K562 (cell line): ENCODE data around the gene CITED2. TPM values are rescaled to one million over a fixed set of nuclear protein-coding genes. Genes with fewer than 3 reads are reported as not detected.

Experiments used
- ATAC-seq: fragments of 200-7000 bp; cut with Tn5 transposase; 3 replicates; pipeline ENCODE4 v1.9.1; 2020; ENCODE audit warnings: moderate library complexity
- BruUV-seq: library from RNA; stranded (reverse); fragments of 400-500 nt; replicated peaks from 2 replicates; lab custom pipeline; 2021; lab: Mats Ljungman, UMichigan
- CTCF ChIA-PET: fragments of 300-600 bp; formaldehyde crosslinking; extraction: SDS; loops from one replicate; lab custom pipeline; 2021; ENCODE audit warnings: low intra/inter-chr PET ratio; lab: Yijun Ruan, JAX
- POLR2A ChIA-PET: fragments of 300-600, 350-650 bp; sonication (Branson Sonifier 250); formaldehyde crosslinking; extraction: SDS; loops from one replicate; lab custom pipeline; 2021; ENCODE audit warnings: antibody characterized with exemption, inconsistent platforms; lab: Yijun Ruan, JAX
- DNase-seq, 4 experiments: peaks; one replicate each; pipeline versions ENCODE4 v3.0.0 to v3.0.0-alpha.2; 2011 to 2018; ENCODE audit warnings: low spot score in 3 of 4, mixed read lengths in 3 of 4; ENCODE audit errors: extremely low read depth in 1 of 4
- FAIRE-seq: peaks from 2 replicates; lab custom pipeline; 2011; peaks lifted over from hg19 to GRCh38; lab: Jason Lieb, UNC
- H2AFZ ChIP-seq: 2 replicates; pipeline ENCODE4 v1.6.0; 2011; ENCODE audit warnings: low read depth, low read length, control low read depth, inconsistent platforms
- H3K27ac ChIP-seq: fragments of 200-600 bp; 3 replicates; pipeline ENCODE4 v1.8.0; 2011; ENCODE audit warnings: low read depth, mild to moderate bottlenecking, control low read depth, inconsistent platforms, low read length, moderate library complexity, mixed read lengths; ENCODE audit errors: extremely low read depth
- H3K27me3 ChIP-seq, 2 experiments: fragments of 300-600 bp in 1 of 2; 2 replicates in 1 of 2; 3 replicates in 1 of 2; pipeline versions ENCODE4 v1.6.0 to v1.8.0; 2011; ENCODE audit warnings: inconsistent platforms in 2 of 2, low read length in 2 of 2, mild to moderate bottlenecking in 1 of 2, mixed read lengths in 1 of 2, moderate library complexity in 1 of 2; ENCODE audit not compliant: control insufficient read depth in 2 of 2, insufficient read depth in 2 of 2
- H3K36me3 ChIP-seq: fragments of 300-600 bp; 3 replicates; pipeline ENCODE4 v1.8.0; 2011; ENCODE audit warnings: mild to moderate bottlenecking, low read length, inconsistent platforms; ENCODE audit not compliant: control insufficient read depth, insufficient read depth
- H3K4me1 ChIP-seq, 2 experiments: fragments of 200-600 bp in 1 of 2; replicated peaks in 1 of 2; 2 replicates in 1 of 2; 3 replicates in 1 of 2; pipeline versions ENCODE4 v1.5.1 to v1.8.0; 2011; ENCODE audit warnings: inconsistent platforms in 2 of 2, low read length in 2 of 2, mild to moderate bottlenecking in 1 of 2, mixed read lengths in 1 of 2, moderate library complexity in 1 of 2; ENCODE audit not compliant: control insufficient read depth in 2 of 2, insufficient read depth in 2 of 2
- H3K4me2 ChIP-seq: 2 replicates; pipeline ENCODE4 v1.6.1; 2011; ENCODE audit warnings: low read length, control low read depth, inconsistent platforms, mixed read lengths; ENCODE audit not compliant: insufficient read depth
- H3K4me3 ChIP-seq: fragments of 200-600 bp; sonication (generic), shearing (Covaris generic); 2 replicates; pipeline ENCODE4 v1.5.1; 2016; ENCODE audit warnings: control low read depth, inconsistent platforms
- H3K79me2 ChIP-seq: fragments of 200-600 bp; 3 replicates; pipeline ENCODE4 v1.8.0; 2011; ENCODE audit warnings: low read length, inconsistent platforms; ENCODE audit not compliant: control insufficient read depth, insufficient read depth
- H3K9ac ChIP-seq, 2 experiments: 2 replicates each; pipeline versions ENCODE4 v1.6.0 to v1.6.1; 2011; ENCODE audit warnings: low read depth in 2 of 2, low read length in 2 of 2, control low read depth in 1 of 2, inconsistent platforms in 1 of 2, mild to moderate bottlenecking in 1 of 2, mixed read lengths in 1 of 2; ENCODE audit not compliant: insufficient read depth in 1 of 2
- H3K9me1 ChIP-seq: one replicate; pipeline ENCODE4 v1.6.0; 2011; ENCODE audit warnings: inconsistent platforms, mild to moderate bottlenecking, low read length, moderate library complexity; ENCODE audit not compliant: control insufficient read depth, insufficient read depth
- H3K9me3 ChIP-seq: replicated peaks from 2 replicates; pipeline ENCODE4 v1.5.1; 2011; ENCODE audit warnings: low read depth, low read length, inconsistent platforms; ENCODE audit not compliant: control insufficient read depth, insufficient read depth
- H4K20me1 ChIP-seq: replicated peaks from 2 replicates; pipeline ENCODE4 v1.6.1; 2011; ENCODE audit warnings: low read length, inconsistent platforms, mixed read lengths; ENCODE audit not compliant: control insufficient read depth, insufficient read depth
- CBX2 ChIP-seq: fragments of 200-600 bp; sonication (generic); IDR thresholded peaks from one replicate; pipeline ENCODE4 v1.6.1; 2012; ENCODE audit warnings: mild to moderate bottlenecking, low read length, inconsistent platforms; ENCODE audit not compliant: insufficient read depth, poor library complexity, severe bottlenecking
- KDM1A ChIP-seq, 2 experiments: fragments of 450-650 bp; IDR thresholded peaks; 2 replicates each; pipeline ENCODE4 v1.6.1; 2016; ENCODE audit warnings: mild to moderate bottlenecking in 2 of 2
- RBM25 ChIP-seq: fragments of 200-400 bp; formaldehyde crosslinking; IDR thresholded peaks from 2 replicates; pipeline ENCODE4 v1.6.1; 2018; ENCODE audit warnings: low read length, low read depth, moderate library complexity; ENCODE audit not compliant: severe bottlenecking
- TRIM24 ChIP-seq, 2 experiments: fragments of 450-650 bp; IDR thresholded peaks; 2 replicates each; pipeline ENCODE4 v1.6.1; 2016
- ZNF146 ChIP-seq: IDR thresholded peaks from one replicate; pipeline ENCODE4 v1.6.1; 2018; ENCODE audit warnings: missing compliant biosample characterization; ENCODE audit not compliant: unreplicated experiment
- ZNF444 ChIP-seq: fragments of 250-450 bp; sonication (Bioruptor Pico); IDR thresholded peaks from 2 replicates; pipeline ENCODE4 v1.4.0; 2020; ENCODE audit warnings: mild to moderate bottlenecking, moderate library complexity
- WGBS: fragments of 100-300 bp; shearing (Covaris generic); methylation state at CpG from one replicate; pipeline ENCODE4 v1.1.6; 2016; ENCODE audit warnings: low coverage, mixed read lengths; ENCODE audit not compliant: insufficient coverage; ENCODE audit errors: missing lambda C conversion rate; 5-methylcytosine and 5-hydroxymethylcytosine counted together
- in situ Hi-C: fragments of 300-500 bp; cut with MboI; formaldehyde crosslinking; loops from 4 replicates; pipeline ENCODE4 v1.15.0; 2018; ENCODE audit warnings: inconsistent platforms, mixed read lengths
- intact Hi-C: fragments of 100-400 bp; cut with micrococcal nuclease; formaldehyde crosslinking; loops from 2 replicates; pipeline ENCODE4 v1.14.2; 2022
- polyA plus RNA-seq, 8 experiments: library from polyadenylated mRNA; depleted of rRNA in 4 of 8; stranded (reverse) in 5 of 8; unstranded in 3 of 8; fragments of >200 nt; fragmentation: Nextera tagmentation in 2 of 8; fragmentation: Illumina TruSeq in 1 of 8; extraction: Ambion mirVana in 2 of 8; extraction: Trizol in 1 of 8; gene quantifications; 2 replicates each; pipeline versions ENCODE4 v1.2.1 to v1.2.3, GENCODE V29; 2011 to 2014; ENCODE audit warnings: inconsistent platforms in 1 of 8, missing spikeins in 1 of 8
- total RNA-seq, 7 experiments: library from RNA; depleted of rRNA in 6 of 7; stranded (reverse); fragments of >200 nt in 6 of 7; fragmentation: Illumina TruSeq in 2 of 7; extraction: Trizol in 2 of 7; gene quantifications; 2 replicates each; pipeline versions ENCODE4 v1.2.1 to v1.2.3, GENCODE V29; 2011 to 2021; ENCODE audit warnings: low replicate concordance in 1 of 7

CITED2 gene
- total and polyA plus RNA-seq, 9 of the 15 experiments (the other 6 are each of a cell fraction or from before 2014, with no cell fraction given), result 0.21 to 86.1 (median 17.5) TPM

GRCh38 chr6:139330306-139330705 lies 44.1 kb downstream of the CITED2 start (continued):
- TF ChIP-seq CBX2 (no peak), TRIM24 (IDR thresholded peaks at IDR 0.05) (no peak)

- ChIA-PET POLR2A (interaction anchor here (0.6 kb wide), 1 partner anchor 36 kb away, joined by 3 read pairs; no protein-coding TSS in a partner anchor), CTCF (no interaction called here)
- Histone ChIP-seq H3K9ac (no peak overlapping the region), H3K27me3 (peaks cover 13 to 29% of the 10 kb centered on the region in 2 experiments; a peak in 4 of 5 replicates), H3K4me3 (no peak overlapping the region), H3K79me2 (no peaks in the 10 kb centered on the region), H3K9me1 (no peaks in the 10 kb centered on the region), H3K36me3 (no peaks in the 10 kb centered on the region), H3K4me2 (no peak overlapping the region), H3K27ac (no peak overlapping the region), H3K9me3 (no peaks in the 10 kb centered on the region), H2AFZ (no peak overlapping the region), H4K20me1 (no peaks in the 10 kb centered on the region), H3K4me1 (no peaks in the 10 kb centered on the region; a peak in 1 of 5 replicates)
- no TSS peak for BruUV-seq
- TF ChIP-seq ZNF444 (no peak), KDM1A (IDR thresholded peaks at IDR 0.05) (no peak), RBM25 (peak; percentile 18), ZNF146 (CRISPR knock-in tag) (peak; percentile 85)
- in situ Hi-C loops (no loop called here), intact Hi-C loops (no loop called here)
- WGBS, result 0% methylated on average over 3 of the region's 3 CpGs
- FAIRE-seq, result no peak
- DNase-seq, result no peak
- ATAC-seq, result no peak
Measured at GRCh38 chr6:139329224-139329623, 45.2 kb downstream of the CITED2 start.
